HL-60 (cell line): Measurements from ENCODE around the gene SPATA16.

Source experiments
- DNase-seq, 2 experiments: peaks; one replicate each; pipeline ENCODE4 v3.0.0-alpha.2; 2010 to 2020; ENCODE audit warnings: low read depth in 1 of 2, low spot score in 1 of 2
- H3K27ac ChIP-seq: fragments of 250-450 bp; sonication (Bioruptor Pico); replicated peaks from 2 replicates; pipeline ENCODE4 v1.5.1; 2020; ENCODE audit warnings: mild to moderate bottlenecking, moderate library complexity
- H3K27me3 ChIP-seq: fragments of 250-450 bp; sonication (Bioruptor Pico); 2 replicates; pipeline ENCODE4 v1.5.1; 2021; ENCODE audit warnings: mild to moderate bottlenecking, moderate library complexity; ENCODE audit not compliant: insufficient read depth, poor library complexity, severe bottlenecking
- H3K4me3 ChIP-seq: replicated peaks from 2 replicates; pipeline ENCODE4 v1.5.1; 2011; ENCODE audit warnings: mild to moderate bottlenecking, control low read depth, low read length; ENCODE audit not compliant: insufficient read depth
- GABPA ChIP-seq: IDR thresholded peaks from 2 replicates; pipeline ENCODE4 v1.6.1; 2012; ENCODE audit warnings: low read depth
- POLR2AphosphoS5 ChIP-seq: IDR thresholded peaks from 2 replicates; pipeline ENCODE4 v1.6.1; 2012; ENCODE audit warnings: low read depth
- REST ChIP-seq: IDR thresholded peaks from 2 replicates; pipeline ENCODE4 v1.6.1; 2012; ENCODE audit warnings: low read depth; ENCODE audit not compliant: insufficient replicate concordance
- SPI1 ChIP-seq: IDR thresholded peaks from 2 replicates; pipeline ENCODE4 v1.6.1; 2012; ENCODE audit warnings: low read depth, mild to moderate bottlenecking, borderline replicate concordance
- TF ChIP-seq, protein P1 (sequence below): IDR thresholded peaks from one replicate; pipeline ENCODE4 v1.5.1; 2011; ENCODE audit warnings: low read length, control low read depth, inconsistent platforms; ENCODE audit not compliant: insufficient read depth

The SPATA16 gene

GRCh38 chr3:172911142-172911541 lies 229.9 kb downstream of the SPATA16 start:
- Histone ChIP-seq H3K27me3 (peaks cover 14% of the 10 kb centered on the region), H3K4me3 (no peak overlapping the region), H3K27ac (no peak overlapping the region)
- DNase-seq, result no peak
- TF ChIP-seq GABPA, result no peak
- TF ChIP-seq REST, result no peak
- TF ChIP-seq SPI1, result no peak
- TF ChIP-seq POLR2AphosphoS5, result no peak
- TF ChIP-seq, protein P1, sequence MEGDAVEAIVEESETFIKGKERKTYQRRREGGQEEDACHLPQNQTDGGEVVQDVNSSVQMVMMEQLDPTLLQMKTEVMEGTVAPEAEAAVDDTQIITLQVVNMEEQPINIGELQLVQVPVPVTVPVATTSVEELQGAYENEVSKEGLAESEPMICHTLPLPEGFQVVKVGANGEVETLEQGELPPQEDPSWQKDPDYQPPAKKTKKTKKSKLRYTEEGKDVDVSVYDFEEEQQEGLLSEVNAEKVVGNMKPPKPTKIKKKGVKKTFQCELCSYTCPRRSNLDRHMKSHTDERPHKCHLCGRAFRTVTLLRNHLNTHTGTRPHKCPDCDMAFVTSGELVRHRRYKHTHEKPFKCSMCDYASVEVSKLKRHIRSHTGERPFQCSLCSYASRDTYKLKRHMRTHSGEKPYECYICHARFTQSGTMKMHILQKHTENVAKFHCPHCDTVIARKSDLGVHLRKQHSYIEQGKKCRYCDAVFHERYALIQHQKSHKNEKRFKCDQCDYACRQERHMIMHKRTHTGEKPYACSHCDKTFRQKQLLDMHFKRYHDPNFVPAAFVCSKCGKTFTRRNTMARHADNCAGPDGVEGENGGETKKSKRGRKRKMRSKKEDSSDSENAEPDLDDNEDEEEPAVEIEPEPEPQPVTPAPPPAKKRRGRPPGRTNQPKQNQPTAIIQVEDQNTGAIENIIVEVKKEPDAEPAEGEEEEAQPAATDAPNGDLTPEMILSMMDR, result no peak

DNA sequence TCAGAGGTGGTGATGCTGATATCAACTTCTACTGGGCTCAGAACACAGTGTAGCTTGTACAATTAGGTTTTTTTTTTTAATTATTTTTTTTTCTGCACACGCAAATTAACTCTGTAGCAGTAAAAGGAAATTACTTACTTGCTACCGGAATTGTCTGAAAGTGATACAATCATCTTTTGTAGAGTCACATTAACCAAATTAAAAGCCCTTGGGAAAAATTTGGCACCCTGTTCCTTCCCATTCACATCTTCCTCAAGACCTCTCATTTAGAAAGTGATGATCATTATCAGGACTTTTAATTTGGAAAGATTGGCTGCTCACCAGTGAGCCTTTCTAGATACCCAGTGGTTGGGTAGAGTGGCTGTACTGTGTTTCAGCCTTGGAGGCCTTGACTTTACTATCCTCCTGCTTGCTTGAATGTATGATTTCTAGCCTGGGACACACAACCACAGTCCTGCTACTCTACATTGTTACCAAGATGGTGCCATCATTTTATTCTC lies 232.2 kb downstream of the SPATA16 start:
- H3K27me3 ChIP-seq, result peaks cover 3% of the 10 kb centered on the region
- no peak for DNase-seq
- TF ChIP-seq POLR2AphosphoS5 (no peak), GABPA (no peak), REST (no peak), SPI1 (no peak)
- TF ChIP-seq, protein P1, result no peak
- H3K4me3 ChIP-seq, result no peak overlapping the region
- H3K27ac ChIP-seq, result no peak overlapping the region

- no peaks in the 10 kb centered on the region for H3K27me3 ChIP-seq
- no peak for DNase-seq
- no peak for TF ChIP-seq GABPA
- no peak for TF ChIP-seq POLR2AphosphoS5
- no peak for TF ChIP-seq SPI1
- TF ChIP-seq REST, result no peak
- TF ChIP-seq, protein P1, result no peak
- H3K27ac ChIP-seq, result no peak overlapping the region
- H3K4me3 ChIP-seq, result no peak overlapping the region
Measured at GRCh38 chr3:172905451-172905850, 235.6 kb downstream of the SPATA16 start.
